ENCODE results near the gene ZNF518A.

- TF ChIP-seq CTCF (IDR thresholded peaks at IDR 0.05) (no peak), POLR2A (IDR thresholded peaks at IDR 0.05) (no peak)
Observed at GRCh38 chr10:96133135-96133534, 3.0 kb downstream of the ZNF518A start.

Measured in sigmoid colon (tissue), 3 donors.